ENCODE measurements around the gene KCNAB1.
"Not testable (repeated sequence)": the region's sequence is repeated elsewhere in the genome, so short reads cannot be mapped to it uniquely, and the experiment has no call there.

The KCNAB1 gene

GRCh38 chr3:156120528-156121251 lies at the start of gene KCNAB1:
Gene KCNAB1, plus strand, starts transcription at chr3:156120578.
- DNase-seq, result no peak

GRCh38 chr3:156071031-156071430 lies 49.3 kb upstream of the KCNAB1 start:
- DNase-seq, result no peak

- DNase-seq, result not testable (repeated sequence)
Observed at GRCh38 chr3:156072950-156073657, 47.3 kb upstream of the KCNAB1 start.

GRCh38 chr3:156090126-156090525 lies 30.3 kb upstream of the KCNAB1 start:
- DNase-seq, result peak in 1 of 2 donors; percentile 10

- no peak for DNase-seq
Observed at GRCh38 chr3:156093964-156094363, 26.4 kb upstream of the KCNAB1 start.

GRCh38 chr3:156094391-156094790 lies 26.0 kb upstream of the KCNAB1 start:
- DNase-seq, result no peak

GRCh38 chr3:156095652-156096051 lies 24.7 kb upstream of the KCNAB1 start:
- not testable (repeated sequence) for DNase-seq

GRCh38 chr3:156098437-156099035 lies 21.8 kb upstream of the KCNAB1 start:
- no peak for DNase-seq

- DNase-seq, result not testable (repeated sequence)
Observed at GRCh38 chr3:156099348-156099747, 21.0 kb upstream of the KCNAB1 start.

- DNase-seq, result not testable (repeated sequence)
Observed at GRCh38 chr3:156099984-156100383, 20.4 kb upstream of the KCNAB1 start.

GRCh38 chr3:156102267-156102931 lies 18.0 kb upstream of the KCNAB1 start:
- no peak for DNase-seq

- no peak for DNase-seq
Observed at GRCh38 chr3:156106721-156107373, 13.5 kb upstream of the KCNAB1 start.

- no peak for DNase-seq
Observed at GRCh38 chr3:156107504-156107903, 12.9 kb upstream of the KCNAB1 start.

GRCh38 chr3:156108616-156109015 lies 11.8 kb upstream of the KCNAB1 start:
- DNase-seq, result no peak

GRCh38 chr3:156109989-156110388 lies 10.4 kb upstream of the KCNAB1 start:
- DNase-seq, result peak in 1 of 2 donors; percentile 28

- DNase-seq, result no peak
Observed at GRCh38 chr3:156126467-156126866, 6.1 kb downstream of the KCNAB1 start.

GRCh38 chr3:156131241-156131640 lies 10.9 kb downstream of the KCNAB1 start:
- no peak for DNase-seq

GRCh38 chr3:156131799-156132198 lies 11.4 kb downstream of the KCNAB1 start:
- no peak for DNase-seq

- DNase-seq, result peak in 1 of 2 donors; percentile 10
Observed at GRCh38 chr3:156132313-156132712, 11.9 kb downstream of the KCNAB1 start.

- no peak for DNase-seq
Observed at GRCh38 chr3:156133076-156133475, 12.7 kb downstream of the KCNAB1 start.

- no peak for DNase-seq
Observed at GRCh38 chr3:156135921-156136638, 15.7 kb downstream of the KCNAB1 start.

- not testable (repeated sequence) for DNase-seq
Observed at GRCh38 chr3:156137397-156137796, 17.0 kb downstream of the KCNAB1 start.

Data from hippocampal formation (tissue), 2 donors.